A549 (cell line): Measurements from ENCODE around the gene NTM. TPM values are rescaled to one million over a fixed set of nuclear protein-coding genes. Genes with fewer than 3 reads are reported as not detected.

Experiments
- ATAC-seq, 2 experiments: fragments of 200-7000 bp in 1 of 2; fragments of >200 bp in 1 of 2; cut with Nextera tagmentation in 1 of 2; cut with Tn5 transposase in 1 of 2; 3 replicates each; pipeline versions ENCODE4 v1.8.0 to v1.9.1; 2018 to 2020; ENCODE audit warnings: mild to moderate bottlenecking in 1 of 2, moderate library complexity in 1 of 2
- CTCF ChIA-PET: fragments of 300-600 bp; sonication (Branson Sonifier 250); formaldehyde crosslinking; extraction: SDS; loops from one replicate; lab custom pipeline; 2021; ENCODE audit warnings: antibody characterized with exemption, inconsistent platforms; lab: Yijun Ruan, JAX
- POLR2A ChIA-PET: fragments of 350-600 bp; formaldehyde crosslinking; extraction: SDS; loops from one replicate; lab custom pipeline; 2021; ENCODE audit warnings: antibody characterized with exemption, inconsistent platforms; lab: Yijun Ruan, JAX
- DNase-seq, 2 experiments: peaks; one replicate each; pipeline versions ENCODE4 v3.0.0 to v3.0.0-alpha.2; 2011 to 2016; ENCODE audit warnings: low read depth in 1 of 2, low spot score in 1 of 2
- FAIRE-seq: peaks from 2 replicates; lab custom pipeline; 2011; peaks lifted over from hg19 to GRCh38; lab: Jason Lieb, UNC
- H3K27ac ChIP-seq, 2 experiments: fragments of >200 bp; sonication (Bioruptor Twin); formaldehyde crosslinking; 3 replicates each; pipeline ENCODE4 v1.5.1; 2016 to 2017
- H3K4me1 ChIP-seq: fragments of >200 bp; sonication (Bioruptor Twin); formaldehyde crosslinking; 3 replicates; pipeline ENCODE4 v1.6.1; 2016
- H3K4me2 ChIP-seq: fragments of >200 bp; sonication (Bioruptor Twin); formaldehyde crosslinking; 3 replicates; pipeline ENCODE4 v1.6.1; 2016
- H3K4me3 ChIP-seq: fragments of >200 bp; sonication (Bioruptor Twin); formaldehyde crosslinking; 3 replicates; pipeline ENCODE4 v1.5.1; 2016
- H3K9me3 ChIP-seq: fragments of >200 bp; sonication (Bioruptor Twin); formaldehyde crosslinking; 3 replicates; pipeline ENCODE4 v1.6.1; 2016
- BHLHE40 ChIP-seq: IDR thresholded peaks from 2 replicates; pipeline ENCODE4 v1.6.1; 2012; ENCODE audit warnings: low read depth, low read length, inconsistent platforms
- CEBPB ChIP-seq, 2 experiments: fragments of >200 bp in 1 of 2; sonication (Bioruptor Twin) in 1 of 2; formaldehyde crosslinking in 1 of 2; IDR thresholded peaks; 2 replicates each; pipeline ENCODE4 v1.6.1; 2012 to 2016
- CHD2 ChIP-seq: fragments of 150-350 bp; IDR thresholded peaks from 2 replicates; pipeline ENCODE4 v1.6.1; 2014; ENCODE audit warnings: low read length; ENCODE audit not compliant: partially characterized antibody
- CHD4 ChIP-seq: fragments of 200-600 bp; sonication (generic); IDR thresholded peaks from 2 replicates; pipeline ENCODE4 v1.6.1; 2016; ENCODE audit warnings: antibody characterized with exemption, mild to moderate bottlenecking, borderline replicate concordance
- EHF ChIP-seq: fragments of 250-450 bp; sonication (Bioruptor Pico); IDR thresholded peaks from 2 replicates; pipeline ENCODE4 v1.5.0; 2020; ENCODE audit warnings: mild to moderate bottlenecking
- ELK1 ChIP-seq: fragments of 150-350 bp; IDR thresholded peaks from 2 replicates; pipeline ENCODE4 v1.6.1; 2014; ENCODE audit warnings: low read depth, mild to moderate bottlenecking, low read length
- ESRRA ChIP-seq: fragments of 150-350 bp; IDR thresholded peaks from 2 replicates; pipeline ENCODE4 v1.6.1; 2014; ENCODE audit warnings: mild to moderate bottlenecking, low read length, borderline replicate concordance
- FOSL2 ChIP-seq, 2 experiments: fragments of 450-650 bp in 1 of 2; fragments of >200 bp in 1 of 2; sonication (Bioruptor Twin) in 1 of 2; formaldehyde crosslinking; IDR thresholded peaks; 2 replicates each; pipeline versions ENCODE4 v1.5.0 to v1.6.1; 2016 to 2020; ENCODE audit warnings: mild to moderate bottlenecking in 1 of 2, moderate library complexity in 1 of 2
- HDAC2 ChIP-seq: fragments of 200-600 bp; sonication (generic); IDR thresholded peaks from 2 replicates; pipeline ENCODE4 v1.6.1; 2016
- JUN ChIP-seq, 2 experiments: fragments of >200 bp; sonication (Bioruptor Twin); formaldehyde crosslinking; IDR thresholded peaks; 2 replicates in 1 of 2; 3 replicates in 1 of 2; pipeline ENCODE4 v1.6.1; 2016 to 2017
- KDM1A ChIP-seq: fragments of 200-600 bp; sonication (generic); IDR thresholded peaks from 2 replicates; pipeline ENCODE4 v1.6.1; 2016; ENCODE audit warnings: low read depth, mild to moderate bottlenecking
- MYC ChIP-seq: IDR thresholded peaks from 2 replicates; pipeline ENCODE4 v1.6.1; 2012; ENCODE audit warnings: mild to moderate bottlenecking, inconsistent platforms, low read length, improper control_type of control experiment, borderline replicate concordance
- NFE2L2 ChIP-seq: fragments of 150-350 bp; conservative IDR thresholded peaks from 2 replicates; pipeline ENCODE4 v1.6.1; 2014; ENCODE audit warnings: low read length
- NPAS2 ChIP-seq: fragments of 250-450 bp; sonication (Bioruptor Pico); IDR thresholded peaks from 2 replicates; pipeline ENCODE4 v1.8.0; 2022; ENCODE audit warnings: mild to moderate bottlenecking, moderate library complexity, borderline replicate concordance
- PBX3 ChIP-seq: IDR thresholded peaks from 2 replicates; pipeline ENCODE4 v1.6.1; 2012
- POLR2A ChIP-seq: IDR thresholded peaks from 2 replicates; pipeline ENCODE4 v1.6.1; 2012; ENCODE audit warnings: mild to moderate bottlenecking, low read length
- RAD21 ChIP-seq, 2 experiments: fragments of >200 bp in 1 of 2; sonication (Bioruptor Twin) in 1 of 2; formaldehyde crosslinking in 1 of 2; IDR thresholded peaks in 1 of 2; conservative IDR thresholded peaks in 1 of 2; 2 replicates in 1 of 2; 3 replicates in 1 of 2; pipeline ENCODE4 v1.6.1; 2012 to 2018; ENCODE audit warnings: inconsistent platforms in 1 of 2
- RARB ChIP-seq: fragments of 250-450 bp; sonication (Bioruptor Pico); IDR thresholded peaks from 2 replicates; pipeline ENCODE4 v1.8.0; 2021; ENCODE audit warnings: mild to moderate bottlenecking, moderate library complexity
- RCOR1 ChIP-seq: fragments of 150-350 bp; IDR thresholded peaks from 2 replicates; pipeline ENCODE4 v1.6.1; 2014; ENCODE audit warnings: antibody characterized with exemption, low read length, low read depth
- REST ChIP-seq: fragments of 200-600 bp; sonication (generic); IDR thresholded peaks from 2 replicates; pipeline ENCODE4 v1.6.1; 2016; ENCODE audit warnings: antibody characterized with exemption, mild to moderate bottlenecking, moderate library complexity
- RFX5 ChIP-seq: fragments of 450-650 bp; IDR thresholded peaks from 2 replicates; pipeline ENCODE4 v1.7.1; 2014; ENCODE audit warnings: antibody characterized with exemption, mild to moderate bottlenecking, moderate library complexity
- SMC3 ChIP-seq: fragments of >200 bp; sonication (Bioruptor Twin); formaldehyde crosslinking; IDR thresholded peaks from 3 replicates; pipeline ENCODE4 v1.6.1; 2018; ENCODE audit warnings: inconsistent platforms
- SREBF2 ChIP-seq: fragments of 450-650 bp; IDR thresholded peaks from 2 replicates; pipeline ENCODE4 v1.6.1; 2014; ENCODE audit warnings: mild to moderate bottlenecking, moderate library complexity
- USF2 ChIP-seq: fragments of 450-650 bp; IDR thresholded peaks from 2 replicates; pipeline ENCODE4 v1.6.1; 2014; ENCODE audit warnings: antibody characterized with exemption
- WGBS: methylation state at CpG from one replicate; pipeline ENCODE4 v1.1.6; 2017; ENCODE audit errors: missing lambda C conversion rate; 5-methylcytosine and 5-hydroxymethylcytosine counted together
- polyA plus RNA-seq, 4 experiments: library from polyadenylated mRNA; depleted of rRNA in 3 of 4; stranded (reverse); fragments of >200 nt; fragmentation: RNase III in 1 of 4; extraction: RNeasy Plus Mini Kit Qiagen cat#74134 plus additional on column Dnase treatment in 1 of 4; gene quantifications; 2 replicates in 3 of 4; 3 replicates in 1 of 4; pipeline ENCODE4 v1.2.3, GENCODE V29; 2011 to 2017

Gene NTM
- polyA plus RNA-seq, 2 of the 4 experiments (the other 2 are of a cell fraction): not detected

GRCh38 chr11:131533998-131534397 lies 163.6 kb downstream of the NTM start (continued):
- no peak for TF ChIP-seq ELK1
- TF ChIP-seq RAD21 (conservative IDR thresholded peaks at IDR 0.05 in 1 of 2, IDR thresholded peaks at IDR 0.05 in 1 of 2): no peak
- no peak for TF ChIP-seq HDAC2
- TF ChIP-seq EHF: no peak

- Histone ChIP-seq H3K9me3 (no peaks in the 10 kb centered on the region), H3K27ac (no peak overlapping the region), H3K4me2 (no peak overlapping the region), H3K4me3 (no peak overlapping the region), H3K4me1 (no peaks in the 10 kb centered on the region)
- ATAC-seq: no peak
- no peak for TF ChIP-seq CHD4
- no peak for TF ChIP-seq ELK1
- no peak for TF ChIP-seq ESRRA
- TF ChIP-seq PBX3: no peak
- TF ChIP-seq SMC3: no peak
- TF ChIP-seq CEBPB (IDR thresholded peaks at IDR 0.05): no peak
- TF ChIP-seq NPAS2 (CRISPR knock-in tag): no peak
- no peak for TF ChIP-seq BHLHE40
- no peak for TF ChIP-seq POLR2A
- POLR2A ChIA-PET: no interaction called here
- CTCF ChIA-PET: no interaction called here
- 3% methylated on average over 4 of the region's 5 CpGs for WGBS
- no peak for FAIRE-seq
- no peak for DNase-seq
These were observed 164.2 kb downstream of the NTM start for GRCh38 chr11:131534611-131535010.

GRCh38 chr11:131536159-131536558 lies 165.7 kb downstream of the NTM start:
- no peak overlapping the region for H3K4me2 ChIP-seq
- no peak overlapping the region for H3K27ac ChIP-seq
- DNase-seq (no peak), FAIRE-seq (no peak), ATAC-seq (no peak)
- H3K4me1 ChIP-seq: no peaks in the 10 kb centered on the region
- TF ChIP-seq NFE2L2: no peak
- TF ChIP-seq BHLHE40: no peak
- no peak for TF ChIP-seq SREBF2
- TF ChIP-seq RCOR1: no peak
- TF ChIP-seq CEBPB (IDR thresholded peaks at IDR 0.05): no peak
- TF ChIP-seq POLR2A: no peak
- no peak for TF ChIP-seq MYC
- TF ChIP-seq RFX5: no peak
- no peak for TF ChIP-seq KDM1A
- no peaks in the 10 kb centered on the region for H3K9me3 ChIP-seq
- H3K4me3 ChIP-seq: no peak overlapping the region
- WGBS: 8% methylated on average over 2 of the region's 2 CpGs
- ChIA-PET POLR2A (no interaction called here), CTCF (no interaction called here)

GRCh38 chr11:131537196-131537595 lies 166.8 kb downstream of the NTM start:
- H3K4me2 ChIP-seq: no peak overlapping the region
- H3K4me1 ChIP-seq: no peaks in the 10 kb centered on the region
- ChIA-PET POLR2A (no interaction called here), CTCF (no interaction called here)
- no peak for ATAC-seq
- TF ChIP-seq REST (no peak), JUN (IDR thresholded peaks at IDR 0.05) (no peak), RARB (CRISPR knock-in tag) (no peak), CHD2 (no peak), USF2 (no peak), FOSL2 (IDR thresholded peaks at IDR 0.05) (no peak), FOSL2 (CRISPR knock-in tag; IDR thresholded peaks at IDR 0.05) (no peak)
- H3K27ac ChIP-seq: no peak overlapping the region
- WGBS: 32% methylated on average over 6 of the region's 7 CpGs
- DNase-seq: no peak
- no peak overlapping the region for H3K4me3 ChIP-seq
- no peak for FAIRE-seq
- H3K9me3 ChIP-seq: no peaks in the 10 kb centered on the region
